Measurements from ENCODE around the gene CYLD. TPM values are rescaled to one million over a fixed set of nuclear protein-coding genes. Genes with fewer than 3 reads are reported as not detected.

CYLD gene
- total RNA-seq, 2 experiments from 2014 or later: 7.4 to 14.9 TPM

- no peak overlapping the region for H3K4me2 ChIP-seq (ENCODE audit: low read length)
- no peak overlapping the region for H3K27ac ChIP-seq (ENCODE audit: low read depth, low read length, poor library complexity, severe bottlenecking)
- no peak overlapping the region for H3K4me3 ChIP-seq (ENCODE audit: low read depth, low read length, poor library complexity, severe bottlenecking)
- H3K9me3 ChIP-seq (ENCODE audit: low read length): no peaks in the 10 kb centered on the region
- no peaks in the 10 kb centered on the region for H3K36me3 ChIP-seq (ENCODE audit: insufficient read depth, low read length)
- no peak overlapping the region for H2AFZ ChIP-seq (ENCODE audit: low read length)
- POLR2A ChIA-PET: no interaction called here
- TF ChIP-seq CTCF (conservative IDR thresholded peaks at IDR 0.05; ENCODE audit: low read length) (no peak), EZH2phosphoT487 (IDR thresholded peaks at IDR 0.05; ENCODE audit: borderline replicate concordance, low read depth, low read length) (no peak)
- intact Hi-C loops (cut with micrococcal nuclease; ENCODE audit: unreplicated experiment): no loop called here
- no peak for DNase-seq (ENCODE audit: low spot score)
- H4K20me1 ChIP-seq (ENCODE audit: insufficient read depth, low read length): no peaks in the 10 kb centered on the region
- H3K4me1 ChIP-seq (ENCODE audit: insufficient read depth, low read length, poor library complexity, severe bottlenecking): no peaks in the 10 kb centered on the region
- CTCF ChIA-PET (ENCODE audit: unreplicated experiment): no interaction called here
- no peaks in the 10 kb centered on the region for H3K9me2 ChIP-seq (ENCODE audit: insufficient read depth, low read length)
- no TSS peak for BruUV-seq (replicated peaks)
- H3K79me2 ChIP-seq (ENCODE audit: insufficient read depth, low read depth, low read length): no peaks in the 10 kb centered on the region
Observed at GRCh38 chr16:50696575-50697420, 45.1 kb upstream of the CYLD start.

DNA sequence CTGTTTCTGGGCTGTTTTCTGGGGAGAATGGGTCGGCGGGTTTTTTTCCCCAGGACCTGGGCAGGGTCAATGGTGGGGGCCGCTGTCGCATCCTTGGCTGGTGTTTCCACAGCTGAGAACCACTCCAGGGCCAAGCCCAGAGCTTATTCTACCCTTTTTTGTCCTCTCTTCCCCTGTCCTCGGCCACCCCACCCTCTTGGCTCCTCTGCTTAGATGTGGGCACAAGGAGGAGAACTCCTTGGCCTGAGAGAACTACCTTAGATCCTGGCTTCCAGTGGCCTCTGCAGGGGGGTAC lies 44.5 kb upstream of the CYLD start:
- Histone ChIP-seq H3K27ac (ENCODE audit: low read depth, low read length, poor library complexity, severe bottlenecking) (no peak overlapping the region), H3K4me1 (ENCODE audit: insufficient read depth, low read length, poor library complexity, severe bottlenecking) (no peaks in the 10 kb centered on the region), H2AFZ (ENCODE audit: low read length) (no peak overlapping the region), H3K9me2 (ENCODE audit: insufficient read depth, low read length) (no peaks in the 10 kb centered on the region), H4K20me1 (ENCODE audit: insufficient read depth, low read length) (no peaks in the 10 kb centered on the region), H3K79me2 (ENCODE audit: insufficient read depth, low read depth, low read length) (no peaks in the 10 kb centered on the region), H3K4me2 (ENCODE audit: low read length) (no peak overlapping the region), H3K9me3 (ENCODE audit: low read length) (no peaks in the 10 kb centered on the region), H3K4me3 (ENCODE audit: low read depth, low read length, poor library complexity, severe bottlenecking) (no peak overlapping the region), H3K36me3 (ENCODE audit: insufficient read depth, low read length) (no peaks in the 10 kb centered on the region)
- no peak for TF ChIP-seq CTCF (conservative IDR thresholded peaks at IDR 0.05; ENCODE audit: low read length)
- TF ChIP-seq EZH2phosphoT487 (IDR thresholded peaks at IDR 0.05; ENCODE audit: borderline replicate concordance, low read depth, low read length): no peak
- ChIA-PET CTCF (ENCODE audit: unreplicated experiment) (no interaction called here), POLR2A (no interaction called here)
- intact Hi-C loops (cut with micrococcal nuclease; ENCODE audit: unreplicated experiment): no loop called here
- BruUV-seq (replicated peaks): no TSS peak
- DNase-seq (ENCODE audit: low spot score): no peak
